HG03571 (cell line): ENCODE data around the gene SCFD2.
"Not testable (repeated sequence)": the region's sequence is repeated elsewhere in the genome, so short reads cannot be mapped to it uniquely, and the experiment has no call there.

Experiments used
- ATAC-seq: cut with Tn5 transposase; IDR thresholded peaks from one replicate; pipeline ENCODE4 v1.9.1; 2021; ENCODE audit not compliant: unreplicated experiment

The SCFD2 gene

GRCh38 chr4:52996261-52997131 lies 369.4 kb downstream of the SCFD2 start:
- no peak for ATAC-seq

GRCh38 chr4:52995360-52996030 lies 370.4 kb downstream of the SCFD2 start:
- ATAC-seq, result no peak

GRCh38 chr4:52994567-52994966 lies 371.3 kb downstream of the SCFD2 start:
- no peak for ATAC-seq

- ATAC-seq, result no peak
These were observed 372.1 kb downstream of the SCFD2 start for GRCh38 chr4:52993771-52994170.

DNA sequence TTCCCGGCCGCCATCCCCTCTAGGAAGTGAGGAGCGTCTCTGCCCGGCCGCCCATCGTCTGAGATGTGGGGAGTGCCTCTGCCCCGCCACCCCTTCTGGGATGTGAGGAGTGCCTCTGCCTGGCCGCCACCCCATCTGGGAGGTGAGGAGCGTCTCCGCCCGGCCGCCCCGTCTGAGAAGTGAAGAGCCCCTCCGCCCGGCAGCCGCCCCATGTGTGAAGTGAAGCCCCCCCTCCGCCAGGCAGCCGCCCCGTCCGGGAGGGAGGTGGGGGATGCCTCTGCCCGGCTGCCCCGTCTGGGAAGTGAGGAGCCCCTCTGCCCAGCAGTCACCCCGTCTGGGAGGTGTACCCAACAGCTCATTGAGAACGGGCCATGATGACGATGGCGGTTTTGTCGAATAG lies 373.3 kb downstream of the SCFD2 start:
- not testable (repeated sequence) for ATAC-seq

DNA sequence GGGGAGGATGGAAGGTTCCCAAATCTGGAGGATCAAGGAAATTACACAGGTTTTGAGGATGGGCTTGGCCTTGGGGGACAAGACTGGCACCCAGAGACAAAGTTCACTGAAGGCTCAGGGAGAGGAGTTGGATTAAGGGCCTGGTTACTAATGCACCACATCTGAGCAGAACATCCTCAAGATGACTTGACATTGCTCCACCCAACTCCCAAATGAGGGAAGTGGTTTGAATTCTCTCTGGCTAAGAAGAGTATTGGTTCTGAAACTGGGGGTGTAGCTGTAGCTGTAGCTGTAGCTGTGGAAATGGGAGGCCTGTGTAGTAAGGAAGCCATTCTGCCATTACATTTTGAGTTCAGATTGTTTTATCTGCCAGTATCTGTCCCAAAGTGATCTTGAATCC lies 374.4 kb downstream of the SCFD2 start:
- no peak for ATAC-seq

GRCh38 chr4:52990706-52991105 lies 375.2 kb downstream of the SCFD2 start:
- ATAC-seq, result no peak

- ATAC-seq, result no peak
These were observed 376.0 kb downstream of the SCFD2 start for GRCh38 chr4:52989865-52990264.

DNA sequence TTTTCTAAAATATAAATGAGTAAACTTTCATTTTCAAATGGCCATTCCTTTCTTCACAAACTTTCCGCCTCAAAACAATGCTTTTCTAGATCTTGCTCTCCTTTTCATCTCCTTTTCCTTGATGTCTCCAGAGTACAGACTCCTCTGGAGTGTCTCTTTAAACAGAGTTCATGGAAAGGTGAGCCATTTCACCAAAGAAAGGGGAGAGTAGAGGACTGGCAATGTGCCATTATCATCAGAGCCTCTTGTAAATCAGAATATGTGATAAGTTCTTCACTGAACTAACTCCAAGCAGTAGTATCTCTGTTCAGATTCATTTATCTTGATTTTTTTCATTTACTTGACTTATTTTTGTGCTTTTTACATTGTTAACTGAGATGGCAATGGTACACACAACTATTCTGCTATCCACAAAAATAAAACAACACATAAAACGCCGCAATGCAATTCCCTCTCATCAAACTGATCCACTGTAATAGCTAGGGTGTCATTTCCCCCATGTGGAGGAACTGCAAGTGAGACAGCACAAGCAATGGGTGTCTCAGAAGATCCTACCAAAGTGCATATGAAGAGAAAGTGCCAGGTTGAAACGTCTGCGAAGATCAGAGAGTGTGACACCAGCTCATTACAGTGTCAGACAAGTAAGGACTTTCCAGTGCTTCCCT lies 378.3 kb downstream of the SCFD2 start:
- ATAC-seq, result no peak

- no peak for ATAC-seq
These were observed 381.4 kb downstream of the SCFD2 start for GRCh38 chr4:52984462-52984881.

DNA sequence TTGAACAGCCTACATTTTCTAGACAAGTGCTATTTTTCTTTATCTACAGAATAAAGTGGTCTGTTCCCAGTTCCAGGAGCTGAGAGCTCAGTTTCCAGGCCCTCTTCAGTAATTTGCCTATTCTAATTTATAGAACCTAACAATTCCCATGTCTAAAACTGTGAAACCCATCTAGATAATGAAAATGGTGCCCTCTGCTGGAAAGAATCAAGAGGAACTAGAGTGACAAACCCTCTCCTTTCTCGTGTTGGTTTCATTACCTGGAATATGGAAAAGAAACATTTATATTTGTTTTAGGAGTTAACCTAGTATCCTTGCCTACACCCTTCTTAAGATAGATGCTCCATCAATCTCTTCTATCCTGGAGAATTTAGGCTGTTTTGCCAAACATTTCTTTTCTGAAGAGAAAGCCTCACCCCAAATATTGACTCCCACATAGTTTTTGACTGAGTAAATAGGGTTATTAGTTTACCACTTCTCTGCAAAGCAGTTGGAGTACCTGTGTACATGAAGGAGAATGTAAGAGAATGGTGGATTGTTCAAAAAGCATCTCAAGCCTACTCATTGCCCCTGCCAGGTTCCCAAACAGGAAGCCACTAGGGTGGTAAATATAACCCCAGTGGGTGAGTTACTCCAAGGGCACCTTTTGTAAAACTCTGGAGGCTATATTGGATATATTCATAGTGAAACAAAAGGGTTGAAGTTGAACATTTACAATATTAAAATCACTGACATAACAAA lies 382.1 kb downstream of the SCFD2 start:
- ATAC-seq, result no peak

- ATAC-seq, result no peak
These were observed 382.9 kb downstream of the SCFD2 start for GRCh38 chr4:52982946-52983340.

GRCh38 chr4:52982255-52982945 lies 383.5 kb downstream of the SCFD2 start:
- ATAC-seq, result no peak

DNA sequence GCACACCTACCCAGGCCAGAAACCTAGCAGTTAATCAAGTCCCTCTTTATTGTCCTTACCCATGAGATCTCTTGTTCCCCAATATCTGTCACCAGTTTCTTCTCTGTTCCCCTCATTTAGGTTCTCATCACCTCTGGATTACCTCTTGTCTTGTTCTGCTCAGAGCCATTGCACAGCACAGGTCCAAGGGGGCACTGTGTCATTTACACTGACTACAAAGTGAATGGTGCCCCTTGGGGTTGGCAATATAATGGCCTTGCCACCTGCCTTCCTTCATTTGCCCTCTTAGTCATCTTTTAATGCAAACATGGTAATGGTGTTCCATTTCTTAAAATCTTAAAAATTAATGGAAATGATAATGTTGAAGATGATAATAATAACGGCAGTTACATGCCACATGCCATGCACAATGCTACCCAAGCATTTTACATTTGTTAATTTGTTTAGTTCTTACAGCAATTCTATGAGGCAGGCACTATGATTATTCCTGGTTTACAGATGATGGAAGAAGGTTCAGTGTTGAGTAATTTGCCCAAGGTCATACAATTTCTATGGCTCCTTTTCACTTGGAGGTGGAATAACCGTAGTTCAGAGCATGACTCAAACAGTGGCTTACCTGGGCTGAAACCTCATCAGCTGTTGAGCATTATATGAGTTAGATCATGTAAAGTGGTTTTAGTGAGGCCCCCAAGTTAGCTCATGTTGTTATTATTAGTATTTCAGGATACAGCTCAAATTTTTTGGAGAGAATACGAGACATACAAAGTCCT lies 385.9 kb downstream of the SCFD2 start:
- ATAC-seq, result no peak

GRCh38 chr4:52979020-52979419 lies 386.8 kb downstream of the SCFD2 start:
- ATAC-seq, result no peak

GRCh38 chr4:52977252-52977651 lies 388.6 kb downstream of the SCFD2 start:
- ATAC-seq, result no peak

- no peak for ATAC-seq
These were observed 389.2 kb downstream of the SCFD2 start for GRCh38 chr4:52976523-52977230.

DNA sequence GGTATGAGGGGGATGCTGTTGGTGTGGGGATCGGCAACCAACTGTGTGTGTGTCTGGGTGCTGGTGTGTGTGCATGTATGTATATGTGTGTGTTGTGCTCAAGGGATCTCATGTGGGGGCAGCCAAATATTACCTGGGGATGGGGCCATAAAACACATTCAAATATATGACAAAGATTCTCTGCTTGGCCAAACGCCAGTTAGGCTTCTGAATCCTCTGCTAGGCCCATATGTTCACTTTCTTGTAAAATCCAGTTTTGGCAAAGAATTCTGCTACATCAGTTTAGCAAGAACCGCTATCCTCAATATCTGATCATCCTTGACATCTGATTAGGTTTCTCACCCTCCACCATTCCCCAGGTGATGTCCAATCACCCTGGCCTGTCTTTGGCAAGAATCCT lies 397.2 kb downstream of the SCFD2 start:
- ATAC-seq, result no peak

DNA sequence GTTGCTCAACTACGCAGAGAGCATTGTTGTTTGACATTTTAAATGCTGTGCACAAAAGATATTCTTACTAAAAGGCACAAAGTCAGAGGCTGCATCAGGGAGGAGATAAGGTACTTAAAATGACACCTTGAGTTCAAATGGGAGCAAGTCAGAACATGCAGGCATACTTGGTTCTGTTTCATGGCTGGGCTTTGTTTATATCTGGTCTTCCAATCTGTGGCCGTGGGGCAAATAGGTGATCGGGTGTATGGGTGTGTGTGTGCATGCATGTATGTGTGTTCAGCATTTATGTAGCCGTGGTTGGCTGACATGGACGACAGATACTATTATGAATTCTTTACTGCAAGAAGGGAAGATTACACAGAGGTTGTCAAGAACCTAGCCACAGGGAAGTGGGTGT lies 397.6 kb downstream of the SCFD2 start:
- no peak for ATAC-seq
